Central memory CD8-positive, alpha-beta T cell (primary cell): ENCODE measurements around the gene ZNF783.
"Not testable (repeated sequence)": the region's sequence is repeated elsewhere in the genome, so short reads cannot be mapped to it uniquely, and the experiment has no call there.

Experiments used
- ATAC-seq: fragments of 150-1000 bp; cut with Tn5 transposase; replicated peaks from 2 replicates; pipeline ENCODE4 v1.10.0; 2022; ENCODE audit warnings: mild to moderate bottlenecking, moderate FRiP score, moderate number of reproducible peaks; ENCODE audit not compliant: poor library complexity, severe bottlenecking; ENCODE audit errors: extremely low read depth
- DNase-seq, 2 donors: peaks; one replicate each; pipeline ENCODE4 v3.0.0; 2021; ENCODE audit warnings: low spot score in 2 of 2
- H3K27ac Mint-ChIP-seq: one replicate; pipeline ENCODE4 v1.8.0; 2022; ENCODE audit warnings: low read depth, mild to moderate bottlenecking, moderate library complexity, mixed read lengths
- H3K27me3 Mint-ChIP-seq: one replicate; pipeline ENCODE4 v1.8.0; 2022; ENCODE audit warnings: mixed read lengths
- H3K36me3 Mint-ChIP-seq: one replicate; pipeline ENCODE4 v1.8.0; 2022; ENCODE audit warnings: mild to moderate bottlenecking, moderate library complexity, mixed read lengths; ENCODE audit not compliant: insufficient read depth
- H3K4me1 Mint-ChIP-seq: one replicate; pipeline ENCODE4 v1.8.0; 2022; ENCODE audit warnings: mixed read lengths
- H3K4me3 Mint-ChIP-seq: one replicate; pipeline ENCODE4 v1.8.0; 2022; ENCODE audit warnings: mild to moderate bottlenecking, moderate library complexity, mixed read lengths
- H3K9me3 Mint-ChIP-seq: one replicate; pipeline ENCODE4 v1.8.0; 2022; ENCODE audit warnings: mixed read lengths

ZNF783 gene

GRCh38 chr7:149226840-149227494 is 35.0 kb upstream of the ZNF783 start:
- no peak overlapping the region for H3K27ac Mint-ChIP-seq
- peaks cover 5% of the 10 kb centered on the region for H3K36me3 Mint-ChIP-seq
- no peak for DNase-seq
- no peaks in the 10 kb centered on the region for H3K4me1 Mint-ChIP-seq
- H3K9me3 Mint-ChIP-seq: no peaks in the 10 kb centered on the region
- H3K4me3 Mint-ChIP-seq: no peak overlapping the region
- ATAC-seq: no peak
- H3K27me3 Mint-ChIP-seq: peaks cover under 1% of the 10 kb centered on the region

- Mint-ChIP-seq H3K36me3 (peaks cover 3% of the 10 kb centered on the region), H3K4me1 (no peaks in the 10 kb centered on the region), H3K4me3 (no peak overlapping the region), H3K27me3 (peaks cover 18% of the 10 kb centered on the region), H3K9me3 (no peaks in the 10 kb centered on the region), H3K27ac (no peak overlapping the region)
- DNase-seq: no peak
- no peak for ATAC-seq
Observed at GRCh38 chr7:149228831-149229471, 33.0 kb upstream of the ZNF783 start.

DNA sequence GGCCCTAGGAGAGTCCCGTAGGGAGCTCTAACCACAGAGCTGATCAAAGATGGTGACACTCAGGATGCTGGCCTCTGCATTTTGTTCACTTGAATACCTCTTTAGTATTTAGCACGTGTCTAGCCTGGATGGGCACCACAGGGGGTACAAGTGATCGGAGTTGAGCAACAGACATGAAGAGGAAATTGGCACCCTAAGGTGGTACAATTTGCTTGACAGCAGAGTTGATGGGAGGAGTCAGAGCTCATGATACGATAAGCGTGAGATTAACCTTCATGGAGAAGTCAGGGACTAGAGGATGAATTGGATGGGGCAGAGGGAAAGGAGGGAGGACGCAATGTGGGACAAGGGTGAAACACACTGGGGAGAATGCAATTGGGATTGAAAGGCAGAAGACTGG is 32.5 kb upstream of the ZNF783 start:
- Mint-ChIP-seq H3K36me3 (peaks cover 3% of the 10 kb centered on the region), H3K4me3 (no peak overlapping the region), H3K27ac (no peak overlapping the region), H3K27me3 (peaks cover 24% of the 10 kb centered on the region), H3K9me3 (no peaks in the 10 kb centered on the region), H3K4me1 (no peaks in the 10 kb centered on the region)
- ATAC-seq (no peak), DNase-seq (no peak)

DNA sequence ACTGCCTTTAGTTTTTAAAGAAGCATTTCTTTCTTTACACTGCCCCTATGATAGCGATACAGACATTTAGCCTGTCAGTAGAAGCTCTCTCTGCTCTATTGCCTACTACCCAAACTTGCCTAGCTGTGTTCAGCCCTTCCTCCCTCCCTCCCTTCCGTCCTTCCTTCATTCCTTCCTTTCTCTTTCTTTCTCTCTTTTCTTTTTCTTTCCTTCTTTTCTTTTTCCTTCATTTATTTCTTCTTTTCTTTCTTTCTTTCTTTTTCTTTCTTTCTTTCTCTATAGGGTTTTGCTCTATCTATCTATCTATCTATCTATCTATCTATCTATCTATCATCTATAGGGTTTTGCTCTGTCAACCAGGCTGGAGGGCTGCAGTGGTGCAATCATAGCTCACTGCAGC is 29.6 kb upstream of the ZNF783 start:
- H3K27me3 Mint-ChIP-seq: peaks cover 34% of the 10 kb centered on the region
- H3K4me1 Mint-ChIP-seq: no peaks in the 10 kb centered on the region
- no peak overlapping the region for H3K27ac Mint-ChIP-seq
- H3K4me3 Mint-ChIP-seq: no peak overlapping the region
- no peak for ATAC-seq
- no peak for DNase-seq
- peaks cover 3% of the 10 kb centered on the region for H3K36me3 Mint-ChIP-seq
- H3K9me3 Mint-ChIP-seq: no peaks in the 10 kb centered on the region

DNA sequence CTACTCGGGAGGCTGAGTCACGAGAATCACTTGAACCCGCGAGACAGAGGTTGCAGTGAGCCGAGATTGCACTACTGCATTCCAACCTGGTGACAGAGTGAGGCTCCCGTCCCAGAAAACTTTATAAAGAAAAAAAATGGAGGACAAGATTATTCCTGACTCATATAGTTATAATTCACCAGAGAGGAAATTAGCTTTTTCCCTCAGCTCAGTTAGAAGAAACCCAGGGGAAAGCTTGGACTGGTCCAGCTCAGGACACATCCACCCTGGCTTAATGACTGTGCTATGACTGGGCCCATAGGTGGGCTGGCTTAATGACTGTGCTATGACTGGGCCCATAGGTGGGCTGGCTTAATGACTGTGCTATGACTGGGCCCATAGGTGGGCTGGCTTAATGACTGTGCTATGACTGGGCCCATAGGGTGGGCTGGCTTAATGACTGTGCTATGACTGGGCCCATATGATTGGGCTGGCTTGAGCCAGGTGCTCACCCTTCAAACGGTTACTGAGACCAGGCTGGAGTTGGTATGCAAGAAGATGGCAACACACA is 28.3 kb upstream of the ZNF783 start:
- not testable (repeated sequence) for ATAC-seq, H3K36me3 Mint-ChIP-seq, H3K27ac Mint-ChIP-seq, H3K4me1 Mint-ChIP-seq, DNase-seq, H3K9me3 Mint-ChIP-seq, H3K4me3 Mint-ChIP-seq
- H3K27me3 Mint-ChIP-seq: peaks cover 34% of the 10 kb centered on the region

DNA sequence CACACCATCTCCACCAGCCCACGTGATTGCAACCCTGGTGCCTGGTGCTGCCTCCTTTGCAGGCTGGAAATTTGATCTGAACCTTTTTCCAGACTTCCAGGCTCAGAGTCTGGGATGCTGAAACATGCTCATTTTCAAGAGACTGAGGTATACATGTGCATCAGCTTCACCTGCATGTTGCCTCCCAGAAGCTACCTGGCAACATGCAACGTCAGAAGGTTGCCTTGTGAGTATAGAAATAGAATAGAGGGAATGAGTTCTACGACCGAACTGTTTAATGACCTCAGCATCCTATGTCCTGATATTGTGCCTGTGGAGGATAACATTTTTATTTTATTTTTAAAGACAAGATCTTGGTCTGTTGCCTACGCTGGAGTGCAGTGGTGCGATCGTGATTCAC is 24.5 kb upstream of the ZNF783 start:
- peaks cover 29% of the 10 kb centered on the region for H3K27me3 Mint-ChIP-seq
- H3K36me3 Mint-ChIP-seq: peaks cover 7% of the 10 kb centered on the region
- no peak overlapping the region for H3K27ac Mint-ChIP-seq
- no peak overlapping the region for H3K4me3 Mint-ChIP-seq
- DNase-seq (no peak), ATAC-seq (no peak)
- peaks cover 22% of the 10 kb centered on the region for H3K4me1 Mint-ChIP-seq
- peaks cover 1% of the 10 kb centered on the region for H3K9me3 Mint-ChIP-seq

- peaks cover 11% of the 10 kb centered on the region for H3K36me3 Mint-ChIP-seq
- DNase-seq (no peak), ATAC-seq (no peak)
- peak overlapping the region; percentile 91 for H3K4me3 Mint-ChIP-seq
- H3K9me3 Mint-ChIP-seq: peaks cover 5% of the 10 kb centered on the region
- peaks cover 28% of the 10 kb centered on the region for H3K4me1 Mint-ChIP-seq
- H3K27ac Mint-ChIP-seq: no peak overlapping the region
- peaks cover 23% of the 10 kb centered on the region for H3K27me3 Mint-ChIP-seq
Observed at GRCh38 chr7:149238051-149238450, 23.9 kb upstream of the ZNF783 start.

- Mint-ChIP-seq H3K9me3 (peaks cover 5% of the 10 kb centered on the region), H3K4me1 (peaks cover 29% of the 10 kb centered on the region), H3K4me3 (peak within 1 kb of the TSS; percentile 91), H3K27ac (peak within 1 kb of the TSS; percentile 90), H3K36me3 (peaks cover 11% of the 10 kb centered on the region), H3K27me3 (peaks cover 10% of the 10 kb centered on the region)
- peak; percentile 99 for ATAC-seq
- DNase-seq: peak; percentile 74 to 75
Observed at GRCh38 chr7:149239345-149240143, 22.5 kb upstream of the ZNF783 start, which contains the start of gene ZNF212. ZNF212 (plus strand) TSS chr7:149239651; CDS start chr7:149239779, 128 bp downstream.

GRCh38 chr7:149240637-149241036 is 21.4 kb upstream of the ZNF783 start:
- Mint-ChIP-seq H3K27ac (peak overlapping the region; percentile 90), H3K27me3 (peaks cover 10% of the 10 kb centered on the region), H3K4me3 (peak overlapping the region; percentile 91), H3K4me1 (peaks cover 36% of the 10 kb centered on the region), H3K9me3 (peaks cover 5% of the 10 kb centered on the region), H3K36me3 (peaks cover 11% of the 10 kb centered on the region)
- no peak for DNase-seq
- no peak for ATAC-seq

GRCh38 chr7:149241696-149242095 is 20.3 kb upstream of the ZNF783 start:
- Mint-ChIP-seq H3K4me1 (peaks cover 43% of the 10 kb centered on the region), H3K9me3 (peaks cover 5% of the 10 kb centered on the region), H3K36me3 (peaks cover 11% of the 10 kb centered on the region), H3K27me3 (peaks cover 5% of the 10 kb centered on the region), H3K27ac (no peak overlapping the region), H3K4me3 (no peak overlapping the region)
- ATAC-seq (no peak), DNase-seq (no peak)

GRCh38 chr7:149245244-149245643 is 16.8 kb upstream of the ZNF783 start:
- no peak for ATAC-seq
- Mint-ChIP-seq H3K27me3 (no peaks in the 10 kb centered on the region), H3K27ac (no peak overlapping the region), H3K36me3 (peaks cover 12% of the 10 kb centered on the region), H3K9me3 (peaks cover 5% of the 10 kb centered on the region), H3K4me3 (no peak overlapping the region), H3K4me1 (peaks cover 44% of the 10 kb centered on the region)
- DNase-seq: no peak

- DNase-seq (no peak), ATAC-seq (no peak)
- peak overlapping the region; percentile 9 for H3K27ac Mint-ChIP-seq
- peaks cover 39% of the 10 kb centered on the region for H3K4me1 Mint-ChIP-seq
- peaks cover 15% of the 10 kb centered on the region for H3K36me3 Mint-ChIP-seq
- no peak overlapping the region for H3K4me3 Mint-ChIP-seq
- H3K9me3 Mint-ChIP-seq: peaks cover 5% of the 10 kb centered on the region
- H3K27me3 Mint-ChIP-seq: no peaks in the 10 kb centered on the region
Observed at GRCh38 chr7:149245744-149246143, 16.3 kb upstream of the ZNF783 start.
